HG03521 (cell line): ENCODE results near the gene PAX2.

Experiments
- ATAC-seq: cut with Tn5 transposase; IDR thresholded peaks from one replicate; pipeline ENCODE4 v1.9.1; 2021; ENCODE audit warnings: mild to moderate bottlenecking, moderate library complexity; ENCODE audit not compliant: unreplicated experiment

The PAX2 gene

GRCh38 chr10:100784126-100784525 is 38.7 kb downstream of the PAX2 start:
- no peak for ATAC-seq

- ATAC-seq = no peak
Observed at GRCh38 chr10:100786591-100786990, 41.2 kb downstream of the PAX2 start.

DNA sequence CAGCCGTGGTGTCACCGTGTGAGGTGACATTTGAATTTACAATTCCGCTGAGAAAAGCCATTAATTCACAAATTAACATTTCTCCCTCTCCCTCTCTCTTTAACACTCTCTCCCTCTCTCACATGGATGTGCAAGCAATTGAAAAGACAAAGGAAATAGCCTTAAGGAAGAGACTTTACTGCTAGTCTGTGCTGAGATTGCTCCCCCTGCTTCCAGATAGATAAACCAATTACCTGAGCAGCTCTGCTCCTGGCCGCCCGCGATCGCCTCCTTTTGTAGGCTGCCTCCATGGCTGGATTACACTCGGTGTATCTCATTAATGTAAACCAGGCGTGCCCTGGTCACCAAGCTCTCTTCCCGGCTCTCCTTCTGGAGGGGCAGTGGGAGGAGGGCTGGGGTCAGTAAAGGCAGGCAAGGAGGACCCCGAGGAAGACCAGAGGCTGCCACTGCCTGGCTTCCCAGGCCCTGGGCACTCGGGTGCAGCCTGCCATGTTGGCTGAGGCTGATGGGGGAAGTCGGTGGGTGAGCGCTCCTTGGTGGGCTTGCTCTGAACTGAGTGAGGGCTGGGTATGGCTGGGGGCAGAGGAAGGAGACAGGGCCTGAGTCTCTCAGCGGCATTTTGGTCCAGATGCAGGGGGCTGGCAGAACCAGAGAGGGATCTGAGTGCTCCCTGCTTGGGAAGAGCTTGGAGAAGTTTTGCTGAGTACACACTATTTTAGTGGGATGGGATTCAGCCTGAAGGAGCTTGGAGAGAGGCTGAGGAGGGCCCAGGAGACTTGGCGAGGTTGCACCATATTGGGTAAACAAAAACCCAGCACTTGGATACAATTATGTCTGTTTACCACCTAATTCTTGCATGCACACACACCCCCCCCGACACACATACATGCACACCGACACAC is 42.9 kb downstream of the PAX2 start:
- no peak for ATAC-seq

- ATAC-seq = no peak
Observed at GRCh38 chr10:100790761-100791208, 45.4 kb downstream of the PAX2 start.

DNA sequence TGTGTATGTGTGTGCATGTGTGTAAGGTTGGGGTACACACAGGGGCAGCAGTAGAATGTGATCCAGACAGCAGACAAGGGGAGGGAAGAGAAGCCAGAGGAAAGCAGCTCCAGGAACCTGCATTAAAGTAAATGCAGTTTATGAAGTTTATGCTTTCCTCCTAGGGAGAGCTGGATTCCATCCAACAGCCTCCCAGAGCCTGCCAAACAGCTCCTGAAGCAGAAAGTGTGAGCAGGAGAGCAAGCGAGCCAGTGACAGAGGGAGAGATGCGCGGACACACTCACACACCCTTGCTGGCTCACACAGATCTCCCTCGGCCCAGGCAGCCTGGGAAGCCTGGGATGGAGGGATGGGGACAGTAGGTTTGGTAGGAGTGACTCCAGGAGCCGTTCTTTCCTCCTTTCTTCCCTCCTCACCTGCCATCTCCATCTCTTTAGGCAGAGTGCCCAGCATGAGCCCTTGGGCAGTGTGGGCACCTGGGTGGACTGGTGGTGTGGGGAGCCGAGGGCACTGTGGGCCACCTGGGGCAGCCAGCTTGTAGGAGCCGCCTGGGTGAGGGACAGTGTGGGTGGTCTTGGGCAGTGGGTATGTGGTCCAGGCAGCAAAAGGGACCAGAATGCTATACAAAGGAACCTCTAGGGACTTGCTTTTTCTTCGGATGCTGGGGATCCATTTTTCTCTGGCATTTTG is 46.1 kb downstream of the PAX2 start:
- no peak for ATAC-seq

DNA sequence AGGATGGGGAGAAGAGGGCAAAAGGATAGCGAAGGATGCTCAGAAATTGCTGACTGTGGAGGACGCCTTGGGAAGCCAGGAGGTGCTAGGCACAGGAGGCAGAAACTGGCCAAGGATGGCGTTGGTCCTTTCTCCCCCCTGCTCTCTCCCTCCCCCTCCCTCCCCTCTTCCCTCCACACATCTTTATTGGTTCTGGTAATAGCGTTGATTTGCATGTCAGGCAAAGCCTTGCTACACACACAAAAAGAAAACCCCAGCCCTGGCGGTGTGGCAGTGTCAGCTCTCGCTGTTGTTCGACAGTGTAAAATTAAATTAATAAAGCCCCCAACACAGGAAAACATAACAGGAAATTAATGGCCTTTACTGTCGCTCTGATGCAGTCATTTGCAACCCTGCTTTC is 47.2 kb downstream of the PAX2 start:
- ATAC-seq = no peak

GRCh38 chr10:100793055-100793454 is 47.7 kb downstream of the PAX2 start:
- no peak for ATAC-seq

GRCh38 chr10:100799881-100800280 is 54.5 kb downstream of the PAX2 start:
- no peak for ATAC-seq

DNA sequence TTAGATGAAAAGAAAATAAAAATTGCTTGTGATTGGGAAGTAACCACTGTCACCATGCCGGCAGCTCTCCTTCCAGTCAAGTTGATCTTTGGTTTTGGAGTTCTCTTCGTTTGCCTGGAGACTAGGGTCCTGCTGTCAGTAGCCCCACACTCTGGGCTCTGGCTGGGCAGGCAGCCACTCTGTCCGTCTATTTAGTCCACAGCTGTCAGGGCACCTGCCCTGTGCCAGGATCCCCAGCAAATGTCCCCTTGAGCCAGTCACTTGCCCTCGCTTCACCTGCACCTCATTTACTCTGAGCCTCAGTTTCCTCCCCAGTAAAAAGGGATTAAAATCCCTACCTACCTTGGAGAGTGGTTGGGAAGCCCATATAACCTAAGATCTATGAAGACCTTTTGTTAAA is 55.5 kb downstream of the PAX2 start:
- ATAC-seq = no peak

GRCh38 chr10:100802196-100802595 is 56.8 kb downstream of the PAX2 start:
- no peak for ATAC-seq

- ATAC-seq = no peak
Observed at GRCh38 chr10:100802607-100803006, 57.2 kb downstream of the PAX2 start.

DNA sequence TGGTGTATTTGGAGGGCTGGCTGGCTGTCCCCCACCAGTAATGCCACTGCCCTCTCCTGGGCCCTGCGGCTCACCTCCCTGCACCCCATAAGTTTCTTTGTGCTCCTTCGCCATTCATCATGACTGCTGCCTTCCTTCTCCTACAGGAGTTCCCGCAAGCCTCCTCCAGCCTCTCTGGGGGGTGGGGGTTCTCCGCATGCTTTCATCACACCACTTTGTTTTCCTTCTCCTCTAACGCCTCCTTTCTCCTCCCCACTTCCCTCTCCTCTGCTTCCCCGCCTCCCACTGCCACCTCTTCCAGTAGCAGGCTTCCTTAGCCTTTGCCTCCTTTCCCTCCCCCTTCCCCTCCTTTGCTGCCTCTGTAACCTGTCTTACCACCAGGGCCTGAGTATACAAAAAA is 58.1 kb downstream of the PAX2 start:
- ATAC-seq = no peak

DNA sequence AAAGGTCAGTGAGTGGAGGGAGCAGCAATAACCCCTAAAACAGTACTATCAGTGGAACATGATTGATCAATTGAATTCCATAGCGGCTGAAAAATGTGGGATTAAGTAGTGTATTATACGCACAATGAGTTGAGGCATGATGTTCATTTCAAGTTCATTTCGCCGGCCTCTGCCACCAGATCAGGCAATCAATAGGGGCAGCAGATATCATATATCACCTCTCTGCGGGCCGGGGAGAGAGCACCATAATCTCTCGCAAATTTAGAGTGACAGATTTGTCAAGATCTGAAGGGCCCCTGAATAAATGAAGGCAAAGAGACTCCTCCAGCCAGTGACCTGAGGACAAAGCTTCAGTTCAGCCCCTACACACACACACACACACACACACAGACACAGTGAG is 58.5 kb downstream of the PAX2 start:
- no peak for ATAC-seq

DNA sequence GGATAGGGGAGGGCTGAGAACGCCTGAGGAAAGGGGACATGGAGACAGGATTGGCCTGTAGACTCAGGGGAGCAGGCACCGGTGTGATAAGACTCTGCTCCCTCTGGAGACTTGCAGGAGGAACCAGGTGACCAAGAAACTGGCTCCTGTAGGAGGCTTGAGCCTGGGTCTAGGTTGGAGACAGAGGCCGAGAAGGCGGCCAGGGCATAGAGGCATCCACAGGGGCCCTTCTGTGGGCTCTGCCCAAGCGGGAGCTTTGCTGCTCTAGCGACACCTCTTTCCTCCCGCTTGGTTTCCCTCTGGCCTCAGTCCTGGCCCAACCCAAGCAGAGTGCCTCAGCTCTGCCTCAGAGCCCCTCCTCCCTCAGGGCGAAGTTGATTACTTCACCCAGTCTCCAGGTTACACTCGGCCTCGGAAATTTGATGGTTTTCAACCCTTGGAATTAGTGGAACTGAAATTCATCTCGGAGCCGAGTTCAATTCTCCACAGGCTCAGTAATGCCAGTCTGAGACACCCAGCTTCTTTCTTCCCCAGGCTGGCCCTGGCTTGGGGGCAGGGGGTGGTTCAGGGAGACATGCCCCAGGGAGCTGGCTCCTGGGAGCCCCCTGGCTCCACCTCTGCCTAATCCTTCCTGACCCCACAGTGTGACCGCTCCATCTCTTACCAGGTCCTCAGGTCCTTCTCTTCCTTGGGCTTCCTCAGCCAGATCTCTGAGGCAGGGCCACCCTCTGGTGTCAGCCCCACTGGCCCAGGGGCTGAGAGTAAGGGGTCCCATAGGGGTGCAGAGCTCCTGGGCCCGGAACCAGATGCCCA is 60.4 kb downstream of the PAX2 start:
- ATAC-seq = no peak

GRCh38 chr10:100806356-100806645 is 60.9 kb downstream of the PAX2 start:
- no peak for ATAC-seq

GRCh38 chr10:100807241-100807951 is 62.0 kb downstream of the PAX2 start:
- ATAC-seq = no peak

GRCh38 chr10:100808876-100809275 is 63.5 kb downstream of the PAX2 start:
- ATAC-seq = no peak

DNA sequence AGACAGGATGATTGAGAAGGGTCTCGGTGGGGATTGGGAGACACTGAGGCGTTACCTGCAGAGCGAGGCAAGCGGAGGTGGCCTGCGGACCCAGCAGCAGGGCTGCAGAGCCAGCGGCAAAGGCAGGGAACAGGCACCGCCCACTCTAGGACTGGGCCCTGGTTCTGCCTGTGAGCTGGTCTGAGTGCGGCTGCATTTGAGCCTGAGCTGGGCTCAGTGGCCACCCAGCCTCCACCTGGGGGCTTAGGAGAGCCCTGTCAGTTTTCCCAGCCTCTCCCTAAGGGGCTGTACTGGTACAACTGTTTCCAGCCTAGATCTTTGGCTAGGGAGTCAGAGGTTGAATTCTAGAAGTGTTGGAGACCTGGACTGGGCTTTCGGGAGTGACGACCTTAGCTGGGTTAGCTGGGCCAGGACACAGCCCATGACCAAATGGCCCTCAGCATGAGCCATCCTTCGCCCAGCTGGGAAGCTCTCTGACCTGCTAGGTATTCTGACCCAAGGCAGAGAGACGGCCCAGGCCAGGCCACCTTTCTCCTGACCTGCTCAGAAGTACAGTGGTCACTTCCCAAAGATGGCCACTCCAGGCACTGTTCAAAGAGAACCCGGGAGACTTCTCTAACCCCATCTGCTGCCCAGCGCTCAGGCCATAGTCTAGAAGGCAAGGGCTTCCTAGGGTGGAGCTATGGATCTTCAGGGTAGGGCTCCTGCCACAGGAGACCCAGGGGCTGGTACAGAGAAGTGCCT is 64.9 kb downstream of the PAX2 start:
- no peak for ATAC-seq

DNA sequence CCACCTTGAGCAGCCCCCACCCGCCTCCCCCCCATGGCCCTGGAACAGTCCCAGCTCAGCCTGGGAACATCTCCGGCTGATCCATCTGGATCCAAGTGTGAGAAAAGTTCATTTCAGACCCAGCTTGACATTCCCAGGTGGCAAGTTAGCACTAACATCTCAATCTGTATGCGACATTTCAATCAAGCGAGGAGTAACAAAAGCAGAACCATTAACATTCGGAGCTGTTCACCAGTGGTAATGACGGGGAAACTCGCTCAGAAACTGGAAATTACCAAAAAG is 65.4 kb downstream of the PAX2 start:
- ATAC-seq = no peak

GRCh38 chr10:100811261-100811660 is 65.9 kb downstream of the PAX2 start:
- ATAC-seq = no peak
